Left ventricle myocardium inferior (tissue), 1 donor: ENCODE data around the gene CCNB1IP1. TPM values are rescaled to one million over a fixed set of nuclear protein-coding genes. Genes with fewer than 3 reads are reported as not detected.
"Not testable (repeated sequence)": the region's sequence is repeated elsewhere in the genome, so short reads cannot be mapped to it uniquely, and the experiment has no call there.

Source experiments
- DNase-seq: peaks from one replicate; pipeline ENCODE4 v3.0.0-alpha.2; 2020
- H3K27ac ChIP-seq: fragments of 200-600 bp; replicated peaks from 2 replicates; pipeline ENCODE4 v1.8.0; 2021
- H3K27me3 ChIP-seq: fragments of 200-600 bp; 2 replicates; pipeline ENCODE4 v1.8.0; 2021; ENCODE audit warnings: low read depth
- H3K36me3 ChIP-seq: fragments of 200-600 bp; 2 replicates; pipeline ENCODE4 v1.8.0; 2021
- H3K4me1 ChIP-seq: fragments of 200-600 bp; 2 replicates; pipeline ENCODE4 v1.8.0; 2021
- H3K4me3 ChIP-seq: fragments of 200-600 bp; 2 replicates; pipeline ENCODE4 v1.8.0; 2021; ENCODE audit warnings: mild to moderate bottlenecking, moderate library complexity
- H3K9me3 ChIP-seq: fragments of 200-600 bp; replicated peaks from 2 replicates; pipeline ENCODE4 v1.8.0; 2021
- CTCF ChIP-seq: fragments of 200-600 bp; IDR thresholded peaks from 2 replicates; pipeline ENCODE4 v1.8.0; 2021; ENCODE audit warnings: antibody characterized with exemption, mild to moderate bottlenecking, borderline replicate concordance
- intact Hi-C: fragments of 100-400 bp; cut with micrococcal nuclease; formaldehyde crosslinking; loops from one replicate; pipeline ENCODE4 v1.11.0; 2022
- total RNA-seq: library from RNA; stranded (reverse); fragmentation: NEBNext Ultra II Directional; extraction: Animal tissue kit (Norgen Biotek cat#: 25700); gene quantifications from one replicate; pipeline ENCODE4 v1.2.1, GENCODE V29; 2021
- donor health status: DM: no; HTN: yes; CAD: no; lungs with severe emphysema.

CCNB1IP1 gene
- total RNA-seq, 1 donor from 2014 or later = 53.9 TPM

GRCh38 chr14:20277409-20277808, 55.7 kb downstream of the CCNB1IP1 start:
- Histone ChIP-seq H3K27ac (no peak overlapping the region), H3K4me3 (no peak overlapping the region), H3K36me3 (no peaks in the 10 kb centered on the region), H3K27me3 (no peaks in the 10 kb centered on the region), H3K4me1 (no peaks in the 10 kb centered on the region), H3K9me3 (peaks cover 23% of the 10 kb centered on the region)
- intact Hi-C loops = no loop called here
- no peak for DNase-seq
- no peak for TF ChIP-seq CTCF

GRCh38 chr14:20274062-20274461, 59.0 kb downstream of the CCNB1IP1 start:
- Histone ChIP-seq H3K36me3 (no peaks in the 10 kb centered on the region), H3K4me1 (no peaks in the 10 kb centered on the region), H3K9me3 (peaks cover 30% of the 10 kb centered on the region), H3K4me3 (no peak overlapping the region), H3K27me3 (no peaks in the 10 kb centered on the region), H3K27ac (no peak overlapping the region)
- DNase-seq = no peak
- TF ChIP-seq CTCF = no peak
- intact Hi-C loops = no loop called here

GRCh38 chr14:20264361-20264760, 68.7 kb downstream of the CCNB1IP1 start:
- DNase-seq, H3K27ac ChIP-seq: not testable (repeated sequence)

GRCh38 chr14:20262642-20263128, 70.4 kb downstream of the CCNB1IP1 start:
- H3K36me3 ChIP-seq = no peaks in the 10 kb centered on the region
- intact Hi-C loops = no loop called here

More at GRCh38 chr14:20264361-20264760, 68.7 kb downstream of the CCNB1IP1 start:
- H3K4me1 ChIP-seq, H3K27me3 ChIP-seq, H3K9me3 ChIP-seq, intact Hi-C loops, H3K36me3 ChIP-seq, H3K4me3 ChIP-seq: not testable (repeated sequence)

More at GRCh38 chr14:20262642-20263128, 70.4 kb downstream of the CCNB1IP1 start:
- H3K27me3 ChIP-seq = no peaks in the 10 kb centered on the region
- no peaks in the 10 kb centered on the region for H3K4me1 ChIP-seq
- no peaks in the 10 kb centered on the region for H3K9me3 ChIP-seq
- DNase-seq = no peak
- no peak overlapping the region for H3K4me3 ChIP-seq
- H3K27ac ChIP-seq = no peak overlapping the region
- TF ChIP-seq CTCF = no peak

Other genes with a start within 250 kb of the CCNB1IP1 start
- gene OR4K17, start 222.5 kb downstream of the CCNB1IP1 start, total RNA-seq = not detected
- not detected for gene OR4N5, start 194.5 kb downstream of the CCNB1IP1 start, total RNA-seq
- gene OR11G2, start 142.4 kb downstream of the CCNB1IP1 start, total RNA-seq = not detected
- gene OR11H6, start 109.6 kb downstream of the CCNB1IP1 start, total RNA-seq = not detected
- not detected for gene OR11H7, start 104.3 kb downstream of the CCNB1IP1 start, total RNA-seq
- gene OR11H4, start 94.0 kb downstream of the CCNB1IP1 start, total RNA-seq = not detected
- gene TTC5, start 27.3 kb downstream of the CCNB1IP1 start, total RNA-seq = 12.0 TPM
- gene PARP2, start 10.4 kb upstream of the CCNB1IP1 start, total RNA-seq = 15.6 TPM
- 9.7 TPM for gene TEP1, start 80.2 kb upstream of the CCNB1IP1 start, total RNA-seq
- gene KLHL33, start 102.9 kb upstream of the CCNB1IP1 start, total RNA-seq = 0.33 TPM
- gene OSGEP, start 121.5 kb upstream of the CCNB1IP1 start, total RNA-seq = 19.4 TPM
- 75.0 TPM for gene APEX1, start 121.9 kb upstream of the CCNB1IP1 start, total RNA-seq
- 19.7 TPM for gene PIP4P1, start 128.2 kb upstream of the CCNB1IP1 start, total RNA-seq
- 6.4 TPM for gene PNP, start 136.1 kb upstream of the CCNB1IP1 start, total RNA-seq
- not detected for gene RNASE10, start 172.3 kb upstream of the CCNB1IP1 start, total RNA-seq
- not detected for gene RNASE9, start 227.8 kb upstream of the CCNB1IP1 start, total RNA-seq